OCI-LY1 (cell line): ENCODE measurements around the gene RDH5.

ENCODE experiments used
- H2AFZ ChIP-seq: fragments of 200-600 bp; sonication (generic), shearing (Covaris generic); 2 replicates; pipeline ENCODE4 v1.6.0; 2014; ENCODE audit warnings: antibody characterized with exemption, mild to moderate bottlenecking, low read length
- H3F3A ChIP-seq: fragments of 200-600 bp; sonication (generic), shearing (Covaris generic); 2 replicates; pipeline ENCODE4 v1.6.0; 2014; ENCODE audit warnings: mild to moderate bottlenecking, antibody characterized with exemption, low read length, moderate library complexity; ENCODE audit not compliant: insufficient read depth
- H3K27ac ChIP-seq: fragments of 200-600 bp; sonication (generic); 2 replicates; pipeline ENCODE4 v1.5.1; 2014; ENCODE audit warnings: low read length, mixed run types, mild to moderate bottlenecking, low read depth; ENCODE audit not compliant: poor library complexity, severe bottlenecking
- H3K27me3 ChIP-seq: fragments of 200-600 bp; sonication (generic); 2 replicates; pipeline ENCODE4 v1.6.0; 2014; ENCODE audit warnings: antibody characterized with exemption, mild to moderate bottlenecking, low read length, moderate library complexity; ENCODE audit not compliant: insufficient read depth
- H3K36me3 ChIP-seq: fragments of 200-600 bp; sonication (generic); 2 replicates; pipeline ENCODE4 v1.6.1; 2014; ENCODE audit warnings: mild to moderate bottlenecking, antibody characterized with exemption, low read length, moderate library complexity, mixed read lengths; ENCODE audit not compliant: insufficient read depth
- H3K4me1 ChIP-seq: fragments of 200-600 bp; sonication (generic); 2 replicates; pipeline ENCODE4 v1.5.1; 2014; ENCODE audit warnings: mild to moderate bottlenecking, low read length, moderate library complexity; ENCODE audit not compliant: insufficient read depth, severe bottlenecking
- H3K4me2 ChIP-seq: fragments of 200-600 bp; sonication (generic), shearing (Covaris generic); 2 replicates; pipeline ENCODE4 v1.6.1; 2014; ENCODE audit warnings: low read length
- H3K4me3 ChIP-seq: fragments of 200-600 bp; sonication (generic); 2 replicates; pipeline ENCODE4 v1.5.1; 2014; ENCODE audit warnings: low read length, low read depth, mild to moderate bottlenecking, mixed read lengths; ENCODE audit not compliant: poor library complexity, severe bottlenecking
- H3K79me2 ChIP-seq: fragments of 200-600 bp; shearing (Covaris generic); 2 replicates; pipeline ENCODE4 v1.6.1; 2016; ENCODE audit warnings: mixed run types, low read length, mixed read lengths; ENCODE audit not compliant: insufficient read depth
- H3K9ac ChIP-seq: fragments of 200-600 bp; sonication (generic), shearing (Covaris generic); 2 replicates; pipeline ENCODE4 v1.6.1; 2014; ENCODE audit warnings: mild to moderate bottlenecking, low read length, mixed read lengths
- H3K9me2 ChIP-seq: fragments of 200-600 bp; sonication (generic), shearing (Covaris generic); 2 replicates; pipeline ENCODE4 v1.6.1; 2014; ENCODE audit warnings: low read depth, mild to moderate bottlenecking, low read length, mixed read lengths
- H3K9me3 ChIP-seq: fragments of 200-600 bp; shearing (Covaris generic); 2 replicates; pipeline ENCODE4 v1.6.1; 2014; ENCODE audit warnings: low read length, mixed read lengths
- H4K20me1 ChIP-seq: fragments of 200-600 bp; sonication (generic), shearing (Covaris generic); 2 replicates; pipeline ENCODE4 v1.6.0; 2016; ENCODE audit warnings: mild to moderate bottlenecking, low read length; ENCODE audit not compliant: insufficient read depth
- EZH2 ChIP-seq: fragments of 200-600 bp; sonication (generic), shearing (Covaris generic); IDR thresholded peaks from 2 replicates; pipeline ENCODE4 v1.8.0; 2017; ENCODE audit warnings: borderline replicate concordance, mixed run types, mild to moderate bottlenecking, antibody characterized with exemption, low read length, moderate library complexity, mixed read lengths
- TF ChIP-seq, protein P1 (sequence below): fragments of 200-600 bp; sonication (generic), shearing (Covaris generic); IDR thresholded peaks from 2 replicates; pipeline ENCODE4 v1.5.1; 2017; ENCODE audit warnings: mild to moderate bottlenecking, antibody characterized with exemption, low read length, moderate library complexity, mixed read lengths

The RDH5 gene

DNA sequence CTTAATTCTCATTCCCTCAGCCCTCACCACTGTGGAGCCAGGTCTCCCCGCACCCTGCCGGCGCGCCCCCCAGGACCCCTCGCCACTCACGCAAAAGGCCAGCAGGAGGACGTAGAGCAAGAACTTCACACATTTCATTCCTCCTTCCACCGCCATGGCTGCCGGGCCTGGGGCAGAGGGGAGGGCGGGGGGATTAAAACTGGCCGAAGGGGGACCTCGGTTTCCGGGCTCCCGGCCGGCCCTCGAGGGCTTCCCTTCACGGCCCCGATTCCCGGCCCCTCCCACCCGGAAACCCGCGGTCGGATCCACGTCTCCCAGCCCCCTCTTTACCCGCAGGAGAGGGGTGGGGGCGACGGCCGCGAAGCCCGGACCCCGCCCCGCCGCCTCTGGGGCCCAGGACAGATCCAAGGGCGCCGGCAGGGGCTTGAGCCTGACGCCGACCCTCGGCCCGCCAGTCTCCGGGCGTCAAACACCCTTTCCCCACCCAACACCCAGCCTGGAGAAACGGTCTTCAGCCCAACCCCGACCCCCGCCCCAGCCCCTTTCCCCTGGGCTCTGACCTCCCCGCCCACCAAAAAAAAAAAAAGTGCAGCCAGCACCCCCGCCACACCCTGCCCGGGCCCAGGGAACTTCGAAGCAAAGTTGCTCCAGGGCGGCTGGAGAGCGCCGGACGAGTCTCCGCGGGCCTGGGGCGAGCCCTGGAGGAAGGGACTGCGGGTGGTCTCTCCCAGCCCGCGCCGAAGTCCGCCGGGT lies 8.2 kb downstream of the RDH5 start:
- Histone ChIP-seq H3K9me2 (no peaks in the 10 kb centered on the region), H3K4me2 (peak overlapping the region; percentile 95), H3K4me1 (peaks cover 41% of the 10 kb centered on the region), H3K4me3 (peak overlapping the region; percentile 76), H3K27ac (no peak overlapping the region), H3F3A (peaks cover 3% of the 10 kb centered on the region; the same call in 1 of the 2 replicates), H3K9me3 (no peaks in the 10 kb centered on the region), H3K27me3 (no peaks in the 10 kb centered on the region), H2AFZ (no peak overlapping the region), H3K36me3 (no peaks in the 10 kb centered on the region), H3K9ac (peak overlapping the region; percentile 82), H3K79me2 (no peaks in the 10 kb centered on the region), H4K20me1 (no peaks in the 10 kb centered on the region)
- TF ChIP-seq, protein P1, sequence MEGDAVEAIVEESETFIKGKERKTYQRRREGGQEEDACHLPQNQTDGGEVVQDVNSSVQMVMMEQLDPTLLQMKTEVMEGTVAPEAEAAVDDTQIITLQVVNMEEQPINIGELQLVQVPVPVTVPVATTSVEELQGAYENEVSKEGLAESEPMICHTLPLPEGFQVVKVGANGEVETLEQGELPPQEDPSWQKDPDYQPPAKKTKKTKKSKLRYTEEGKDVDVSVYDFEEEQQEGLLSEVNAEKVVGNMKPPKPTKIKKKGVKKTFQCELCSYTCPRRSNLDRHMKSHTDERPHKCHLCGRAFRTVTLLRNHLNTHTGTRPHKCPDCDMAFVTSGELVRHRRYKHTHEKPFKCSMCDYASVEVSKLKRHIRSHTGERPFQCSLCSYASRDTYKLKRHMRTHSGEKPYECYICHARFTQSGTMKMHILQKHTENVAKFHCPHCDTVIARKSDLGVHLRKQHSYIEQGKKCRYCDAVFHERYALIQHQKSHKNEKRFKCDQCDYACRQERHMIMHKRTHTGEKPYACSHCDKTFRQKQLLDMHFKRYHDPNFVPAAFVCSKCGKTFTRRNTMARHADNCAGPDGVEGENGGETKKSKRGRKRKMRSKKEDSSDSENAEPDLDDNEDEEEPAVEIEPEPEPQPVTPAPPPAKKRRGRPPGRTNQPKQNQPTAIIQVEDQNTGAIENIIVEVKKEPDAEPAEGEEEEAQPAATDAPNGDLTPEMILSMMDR, result no peak
- no peak for TF ChIP-seq EZH2

GRCh38 chr12:55728939-55729818 lies 9.0 kb downstream of the RDH5 start, which contains the start of gene CD63:
Gene CD63 (minus strand): TSS chr12:55729009. CDS start chr12:55728341, 668 bp downstream.
- Histone ChIP-seq H3K4me2 (peak within 1 kb of the TSS; percentile 95), H3K27ac (peak within 1 kb of the TSS; percentile 52), H3K4me1 (peaks cover 37% of the 10 kb centered on the region), H3K9me2 (no peaks in the 10 kb centered on the region), H4K20me1 (no peaks in the 10 kb centered on the region), H3K79me2 (no peaks in the 10 kb centered on the region), H3K27me3 (no peaks in the 10 kb centered on the region), H3K9ac (peak within 1 kb of the TSS; percentile 82), H3K9me3 (no peaks in the 10 kb centered on the region), H3K36me3 (no peaks in the 10 kb centered on the region), H3F3A (peaks cover 3% of the 10 kb centered on the region; the same call in 1 of the 2 replicates), H3K4me3 (peak within 1 kb of the TSS; percentile 76), H2AFZ (peak within 1 kb of the TSS; percentile 35; the same call in 1 of the 2 replicates)
- no peak for TF ChIP-seq EZH2
- TF ChIP-seq, protein P1, result no peak

GRCh38 chr12:55729819-55730818 lies 9.9 kb downstream of the RDH5 start:
- H2AFZ ChIP-seq, result no peak overlapping the region

More at GRCh38 chr12:55729819-55730818, 9.9 kb downstream of the RDH5 start:
- Histone ChIP-seq H3K27ac (peak overlapping the region; percentile 52), H3K4me3 (peak overlapping the region; percentile 76), H3F3A (peaks cover 3% of the 10 kb centered on the region; the same call in 1 of the 2 replicates), H3K79me2 (no peaks in the 10 kb centered on the region), H3K9me3 (no peaks in the 10 kb centered on the region), H3K4me1 (peaks cover 33% of the 10 kb centered on the region), H3K27me3 (no peaks in the 10 kb centered on the region), H4K20me1 (no peaks in the 10 kb centered on the region), H3K36me3 (no peaks in the 10 kb centered on the region), H3K4me2 (peak overlapping the region; percentile 95), H3K9me2 (no peaks in the 10 kb centered on the region), H3K9ac (peak overlapping the region; percentile 82)
- TF ChIP-seq, protein P1, result peak; percentile 43; the same call in 1 of the 2 replicates
- no peak for TF ChIP-seq EZH2
